ENCODE measurements around the gene GPR37L1. TPM values are rescaled to one million over a fixed set of nuclear protein-coding genes. Genes with fewer than 3 reads are reported as not detected.

The GPR37L1 gene
- total RNA-seq, 6 experiments from 2014 or later, result 0.12 to 0.49 (median 0.12) TPM; not detected in 2

DNA sequence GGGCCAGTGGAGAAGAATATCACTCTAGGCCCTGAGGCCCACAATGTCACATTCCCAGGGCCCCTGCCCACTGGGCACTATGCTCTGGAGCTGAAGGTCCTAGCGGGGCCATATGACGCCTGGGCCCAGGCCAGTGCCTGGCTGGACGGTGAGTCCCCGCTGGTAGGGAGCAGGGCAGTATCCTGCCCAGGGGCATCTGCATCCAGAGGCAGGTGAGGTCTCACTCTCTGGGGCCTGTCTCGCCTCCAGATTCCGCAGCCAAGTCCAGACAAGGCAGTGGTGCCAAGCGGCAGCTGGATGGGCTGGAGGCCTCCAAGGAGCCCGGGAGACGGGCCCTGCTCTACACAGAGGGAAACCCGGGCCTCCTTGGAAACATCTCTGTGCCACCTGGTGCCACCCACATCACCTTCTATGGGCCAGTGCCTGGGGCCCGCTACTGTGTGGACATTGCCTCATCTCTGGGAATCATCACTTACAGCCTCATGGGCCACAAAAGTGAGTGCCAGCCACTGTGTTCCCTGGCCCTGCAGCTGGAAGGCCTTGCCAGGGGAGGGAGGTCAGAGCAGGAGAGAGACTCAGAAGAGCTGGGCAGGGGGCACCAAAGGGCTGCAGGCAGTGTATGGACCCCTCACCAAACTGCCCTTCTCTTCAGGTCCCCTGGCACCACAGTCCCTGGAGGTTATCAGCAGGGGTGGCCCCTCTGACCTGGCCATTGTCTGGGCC is 48.7 kb downstream of the GPR37L1 start:
- 92% methylated on average over 2 of the region's 11 CpGs for WGBS (ENCODE audit: insufficient coverage, low coverage, low lambda C conversion rate, missing lambda C conversion rate)
- Histone ChIP-seq H3K36me3 (no peaks in the 10 kb centered on the region), H3K4me1 (peaks cover 0 to 3% (median 0%) of the 10 kb centered on the region in 4 donors), H3K4me3 (no peak overlapping the region), H3K27me3 (no peaks in the 10 kb centered on the region), H3K9me3 (no peaks in the 10 kb centered on the region), H3K27ac (no peak overlapping the region)
- ATAC-seq (peak; percentile 19 to 79 (median 32)), DNase-seq (peak in 1 of 3 donors; percentile 36)
- intact Hi-C loops (cut with DNase I), result no loop called here
- no peak for TF ChIP-seq POLR2A (IDR thresholded peaks at IDR 0.05)
- TF ChIP-seq, protein P1, sequence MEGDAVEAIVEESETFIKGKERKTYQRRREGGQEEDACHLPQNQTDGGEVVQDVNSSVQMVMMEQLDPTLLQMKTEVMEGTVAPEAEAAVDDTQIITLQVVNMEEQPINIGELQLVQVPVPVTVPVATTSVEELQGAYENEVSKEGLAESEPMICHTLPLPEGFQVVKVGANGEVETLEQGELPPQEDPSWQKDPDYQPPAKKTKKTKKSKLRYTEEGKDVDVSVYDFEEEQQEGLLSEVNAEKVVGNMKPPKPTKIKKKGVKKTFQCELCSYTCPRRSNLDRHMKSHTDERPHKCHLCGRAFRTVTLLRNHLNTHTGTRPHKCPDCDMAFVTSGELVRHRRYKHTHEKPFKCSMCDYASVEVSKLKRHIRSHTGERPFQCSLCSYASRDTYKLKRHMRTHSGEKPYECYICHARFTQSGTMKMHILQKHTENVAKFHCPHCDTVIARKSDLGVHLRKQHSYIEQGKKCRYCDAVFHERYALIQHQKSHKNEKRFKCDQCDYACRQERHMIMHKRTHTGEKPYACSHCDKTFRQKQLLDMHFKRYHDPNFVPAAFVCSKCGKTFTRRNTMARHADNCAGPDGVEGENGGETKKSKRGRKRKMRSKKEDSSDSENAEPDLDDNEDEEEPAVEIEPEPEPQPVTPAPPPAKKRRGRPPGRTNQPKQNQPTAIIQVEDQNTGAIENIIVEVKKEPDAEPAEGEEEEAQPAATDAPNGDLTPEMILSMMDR (IDR thresholded peaks at IDR 0.05), result no peak

- no peak overlapping the region for H3K27ac ChIP-seq
- H3K27me3 ChIP-seq, result no peaks in the 10 kb centered on the region
- intact Hi-C loops (cut with DNase I), result no loop called here
- no peaks in the 10 kb centered on the region for H3K36me3 ChIP-seq
- H3K4me3 ChIP-seq, result no peak overlapping the region
- peaks cover 0 to 3% (median 0%) of the 10 kb centered on the region in 4 donors for H3K4me1 ChIP-seq
- no peaks in the 10 kb centered on the region for H3K9me3 ChIP-seq
- no peak for TF ChIP-seq POLR2A (IDR thresholded peaks at IDR 0.05)
- TF ChIP-seq, protein P1 (IDR thresholded peaks at IDR 0.05), result no peak
- 30% methylated on average over 2 of the region's 5 CpGs for WGBS (ENCODE audit: insufficient coverage, low coverage, low lambda C conversion rate, missing lambda C conversion rate)
- DNase-seq (peak in 1 of 3 donors; percentile 45), ATAC-seq (peak in 3 of 4 donors; percentile 5 to 70 (median 50))
Observed at GRCh38 chr1:202172015-202172355, 49.3 kb downstream of the GPR37L1 start.

- WGBS (ENCODE audit: insufficient coverage, low coverage, low lambda C conversion rate, missing lambda C conversion rate), result 91% methylated on average over 7 of the region's 7 CpGs
- H3K36me3 ChIP-seq, result no peaks in the 10 kb centered on the region
- intact Hi-C loops (cut with DNase I), result no loop called here
- peaks cover 0 to 3% (median 0%) of the 10 kb centered on the region in 4 donors for H3K4me1 ChIP-seq
- H3K4me3 ChIP-seq, result no peak overlapping the region
- DNase-seq (peak in 1 of 3 donors; percentile 40), ATAC-seq (no peak)
- no peaks in the 10 kb centered on the region for H3K27me3 ChIP-seq
- no peak overlapping the region for H3K27ac ChIP-seq
- TF ChIP-seq, protein P1 (IDR thresholded peaks at IDR 0.05), result no peak
- TF ChIP-seq POLR2A (IDR thresholded peaks at IDR 0.05), result no peak
- no peaks in the 10 kb centered on the region for H3K9me3 ChIP-seq
Observed at GRCh38 chr1:202173993-202174392, 51.3 kb downstream of the GPR37L1 start.

GRCh38 chr1:202176949-202177927 is 54.5 kb downstream of the GPR37L1 start:
- H3K9me3 ChIP-seq, result no peaks in the 10 kb centered on the region
- no peak for TF ChIP-seq POLR2A (IDR thresholded peaks at IDR 0.05)
- TF ChIP-seq, protein P1 (IDR thresholded peaks at IDR 0.05), result no peak
- no peaks in the 10 kb centered on the region for H3K36me3 ChIP-seq
- no peak overlapping the region for H3K27ac ChIP-seq
- peak in 1 of 4 donors; percentile 27 for ATAC-seq
- no peaks in the 10 kb centered on the region for H3K27me3 ChIP-seq
- DNase-seq, result no peak
- 95% methylated on average over 4 of the region's 29 CpGs for WGBS (ENCODE audit: insufficient coverage, low coverage, low lambda C conversion rate, missing lambda C conversion rate)
- H3K4me3 ChIP-seq, result no peak overlapping the region
- intact Hi-C loops (cut with DNase I), result no loop called here
- H3K4me1 ChIP-seq, result no peaks in the 10 kb centered on the region

Measured in right lobe of liver (tissue), 6 donors.